H1 (cell line): ENCODE results near the gene ZBED1. TPM values are rescaled to one million over a fixed set of nuclear protein-coding genes. Genes with fewer than 3 reads are reported as not detected.

Experiments
- CTCF ChIA-PET: fragments of 300-600 bp; sonication (Branson Sonifier 250); formaldehyde crosslinking; loops from one replicate; lab custom pipeline; 2021; ENCODE audit not compliant: partially characterized antibody; lab: Charles Lee
- POLR2A ChIA-PET: fragments of 300-600 bp; sonication (Branson Sonifier 250); formaldehyde crosslinking; loops from one replicate; lab custom pipeline; 2021; ENCODE audit warnings: inconsistent platforms; ENCODE audit not compliant: partially characterized antibody; lab: Charles Lee
- DNase-seq, 2 experiments: peaks; one replicate each; pipeline versions ENCODE4 v3.0.0 to v3.0.0-alpha.2; 2010 to 2022; ENCODE audit warnings: low spot score in 2 of 2, low read depth in 1 of 2, mixed read lengths in 1 of 2
- FAIRE-seq: peaks from 2 replicates; lab custom pipeline; 2011; peaks lifted over from hg19 to GRCh38; lab: Jason Lieb, UNC
- H2AFZ ChIP-seq: 2 replicates; pipeline ENCODE4 v1.8.1; 2012; ENCODE audit warnings: low read length, inconsistent platforms
- H2AK5ac ChIP-seq: 2 replicates; pipeline ENCODE4 v1.6.1; 2013; ENCODE audit warnings: low read depth, low read length
- H2BK120ac ChIP-seq: replicated peaks from 2 replicates; pipeline ENCODE3; 2013; ENCODE audit warnings: low read depth, low read length, inconsistent platforms
- H2BK12ac ChIP-seq: 2 replicates; pipeline ENCODE4 v1.6.1; 2013; ENCODE audit warnings: low read depth, low read length
- H2BK15ac ChIP-seq: 2 replicates; pipeline ENCODE4 v1.6.1; 2013; ENCODE audit warnings: low read length
- H2BK20ac ChIP-seq: 2 replicates; pipeline ENCODE4 v1.6.1; 2013; ENCODE audit warnings: low read length
- H2BK5ac ChIP-seq: 2 replicates; pipeline ENCODE4 v1.6.1; 2013; ENCODE audit warnings: low read depth, low read length
- H3K14ac ChIP-seq: 2 replicates; pipeline ENCODE4 v1.6.1; 2013; ENCODE audit warnings: inconsistent platforms; ENCODE audit not compliant: insufficient read length
- H3K18ac ChIP-seq: 2 replicates; pipeline ENCODE4 v1.6.1; 2013; ENCODE audit warnings: low read length; ENCODE audit errors: extremely low read depth
- H3K23ac ChIP-seq: 2 replicates; pipeline ENCODE4 v1.6.1; 2013; ENCODE audit warnings: inconsistent platforms; ENCODE audit not compliant: insufficient read length
- H3K23me2 ChIP-seq: 2 replicates; pipeline ENCODE4 v1.6.1; 2013; ENCODE audit warnings: low read depth, low read length
- H3K27ac ChIP-seq: 2 replicates; pipeline ENCODE4 v1.6.1; 2011; ENCODE audit warnings: low read depth, low read length, inconsistent platforms
- H3K27me3 ChIP-seq, 4 experiments: replicated peaks in 1 of 4; 1 replicate in 1 of 4; 2 replicates in 3 of 4; pipeline versions ENCODE4 v1.6.1 to v1.8.1; 2011 to 2013; ENCODE audit warnings: low read length in 3 of 4, mild to moderate bottlenecking in 3 of 4, inconsistent platforms in 2 of 4, mixed read lengths in 2 of 4, moderate library complexity in 1 of 4; ENCODE audit not compliant: control insufficient read depth in 3 of 4, insufficient read depth in 3 of 4; ENCODE audit errors: extremely low read depth in 1 of 4
- H3K36me3 ChIP-seq, 4 experiments: 2 replicates each; pipeline versions ENCODE4 v1.6.1 to v1.8.1; 2011 to 2013; ENCODE audit warnings: mild to moderate bottlenecking in 4 of 4, low read length in 3 of 4, moderate library complexity in 2 of 4, control low read depth in 1 of 4, inconsistent platforms in 1 of 4; ENCODE audit not compliant: insufficient read depth in 4 of 4, control insufficient read depth in 2 of 4
- H3K4ac ChIP-seq: replicated peaks from 2 replicates; pipeline ENCODE3; 2013; ENCODE audit warnings: low read length, low read depth, mixed read lengths, inconsistent platforms; ENCODE audit not compliant: insufficient read length
- H3K4me1 ChIP-seq, 4 experiments: replicated peaks in 1 of 4; 1 replicate in 1 of 4; 2 replicates in 3 of 4; pipeline versions ENCODE4 v1.6.1 to v1.8.1; 2011 to 2013; ENCODE audit warnings: low read length in 3 of 4, inconsistent platforms in 2 of 4, mixed read lengths in 1 of 4; ENCODE audit not compliant: insufficient read depth in 4 of 4, control insufficient read depth in 3 of 4
- H3K4me2 ChIP-seq, 2 experiments: 2 replicates each; pipeline versions ENCODE4 v1.6.1 to v1.8.1; 2011 to 2013; ENCODE audit warnings: low read depth in 2 of 2, low read length in 2 of 2, control low read depth in 1 of 2, inconsistent platforms in 1 of 2, mild to moderate bottlenecking in 1 of 2; ENCODE audit not compliant: insufficient read depth in 1 of 2
- H3K4me3 ChIP-seq, 4 experiments: fragments of 200-600, 300-600 bp in 1 of 4; sonication (generic), shearing (Covaris generic), sonication (Bioruptor Twin) in 1 of 4; 2 replicates each; pipeline versions ENCODE4 v1.5.1 to v1.8.1; 2011 to 2016; ENCODE audit warnings: low read length in 4 of 4, low read depth in 3 of 4, control low read depth in 2 of 4, inconsistent platforms in 2 of 4, mild to moderate bottlenecking in 2 of 4, mixed read lengths in 1 of 4, moderate library complexity in 1 of 4; ENCODE audit not compliant: insufficient read depth in 2 of 4; ENCODE audit errors: extremely low read depth in 1 of 4
- H3K56ac ChIP-seq: replicated peaks from 2 replicates; pipeline ENCODE3; 2013; ENCODE audit warnings: low read depth, mild to moderate bottlenecking, mixed read lengths, low read length, inconsistent platforms; ENCODE audit not compliant: insufficient read length
- H3K79me1 ChIP-seq: 2 replicates; pipeline ENCODE4 v1.6.1; 2013; ENCODE audit warnings: low read depth, low read length, control low read depth
- H3K79me2 ChIP-seq, 2 experiments: 2 replicates each; pipeline versions ENCODE4 v1.6.1 to v1.8.1; 2012 to 2013; ENCODE audit warnings: low read length in 2 of 2, mild to moderate bottlenecking in 2 of 2, inconsistent platforms in 1 of 2; ENCODE audit not compliant: insufficient read depth in 2 of 2, control insufficient read depth in 1 of 2
- H3K9ac ChIP-seq, 4 experiments: replicated peaks in 1 of 4; 1 replicate in 1 of 4; 2 replicates in 3 of 4; pipeline versions ENCODE4 v1.6.1 to v1.8.1; 2011 to 2013; ENCODE audit warnings: low read depth in 3 of 4, low read length in 3 of 4, control low read depth in 2 of 4, mild to moderate bottlenecking in 2 of 4, moderate library complexity in 2 of 4, inconsistent platforms in 1 of 4; ENCODE audit errors: extremely low read depth in 1 of 4
- H3K9me3 ChIP-seq, 2 experiments: 2 replicates each; pipeline versions ENCODE4 v1.6.1 to v1.8.1; 2012 to 2013; ENCODE audit warnings: mild to moderate bottlenecking in 2 of 2, moderate library complexity in 2 of 2, control low read depth in 1 of 2, inconsistent platforms in 1 of 2, low read depth in 1 of 2, low read length in 1 of 2, mixed read lengths in 1 of 2; ENCODE audit not compliant: insufficient read depth in 2 of 2
- H4K20me1 ChIP-seq, 2 experiments: replicated peaks in 1 of 2; 2 replicates each; pipeline versions ENCODE3 to v1.8.1; 2011 to 2013; ENCODE audit warnings: inconsistent platforms in 2 of 2, low read length in 2 of 2, mild to moderate bottlenecking in 1 of 2; ENCODE audit not compliant: insufficient read depth in 2 of 2, control insufficient read depth in 1 of 2
- H4K5ac ChIP-seq: 2 replicates; pipeline ENCODE4 v1.6.1; 2013; ENCODE audit warnings: low read length, low read depth, mixed read lengths, inconsistent platforms; ENCODE audit not compliant: insufficient read length
- H4K8ac ChIP-seq: 2 replicates; pipeline ENCODE4 v1.8.0; 2013; ENCODE audit warnings: mild to moderate bottlenecking, moderate library complexity, low read length, inconsistent platforms; ENCODE audit not compliant: insufficient read depth; ENCODE audit errors: extremely low read depth
- H4K91ac ChIP-seq: replicated peaks from 2 replicates; pipeline ENCODE3; 2013; ENCODE audit warnings: low read length, mixed read lengths, inconsistent platforms; ENCODE audit not compliant: insufficient read length
- BCL11A ChIP-seq, 2 experiments: IDR thresholded peaks; one replicate each; pipeline ENCODE4 v1.6.1; 2011; ENCODE audit warnings: low read depth in 2 of 2, low read length in 2 of 2, mild to moderate bottlenecking in 2 of 2
- BRCA1 ChIP-seq: IDR thresholded peaks from 2 replicates; pipeline ENCODE4 v1.6.1; 2012; ENCODE audit warnings: low read depth, low read length, improper control_type of control experiment
- CREB1 ChIP-seq: IDR thresholded peaks from 2 replicates; pipeline ENCODE4 v1.6.1; 2012; ENCODE audit warnings: inconsistent platforms
- FOSL1 ChIP-seq: IDR thresholded peaks from 2 replicates; pipeline ENCODE4 v1.6.1; 2011; ENCODE audit warnings: mild to moderate bottlenecking, low read depth, low read length, moderate library complexity; ENCODE audit not compliant: insufficient read depth
- GTF2F1 ChIP-seq: IDR thresholded peaks from 2 replicates; pipeline ENCODE4 v1.6.1; 2012; ENCODE audit warnings: low read depth, low read length, improper control_type of control experiment, borderline replicate concordance
- HDAC6 ChIP-seq: IDR thresholded peaks from one replicate; pipeline ENCODE4 v1.7.1; 2012; ENCODE audit warnings: low read depth, mild to moderate bottlenecking, inconsistent platforms, low read length, moderate library complexity
- KDM1A ChIP-seq: fragments of 200-600, 300-600 bp; sonication (generic); IDR thresholded peaks from 2 replicates; pipeline ENCODE4 v1.7.1; 2016; ENCODE audit warnings: mild to moderate bottlenecking, low read length, borderline replicate concordance
- KDM5A ChIP-seq: fragments of 200-600 bp; IDR thresholded peaks from 2 replicates; pipeline ENCODE4 v1.7.1; 2012; ENCODE audit warnings: mild to moderate bottlenecking, low read length, inconsistent platforms, mixed read lengths
- NRF1 ChIP-seq: IDR thresholded peaks from 2 replicates; pipeline ENCODE4 v1.6.1; 2011; ENCODE audit warnings: mild to moderate bottlenecking, low read depth, low read length, improper control_type of control experiment
- YY1 ChIP-seq: IDR thresholded peaks from 2 replicates; pipeline ENCODE4 v1.6.1; 2011; ENCODE audit warnings: low read depth, mild to moderate bottlenecking, low read length
- WGBS, 2 experiments: shearing (Covaris generic) in 1 of 2; methylation state at CpG; one replicate each; pipeline versions ENCODE4 v1.1.6 to v1.1.7; 2013 to 2015; ENCODE audit warnings: low lambda C conversion rate in 2 of 2, mixed read lengths in 2 of 2, inconsistent platforms in 1 of 2, low coverage in 1 of 2, missing lambda C conversion rate in 1 of 2; ENCODE audit not compliant: insufficient replicate concordance in 2 of 2, insufficient coverage in 1 of 2, insufficient read length in 1 of 2; ENCODE audit errors: extremely low coverage in 1 of 2, missing lambda C conversion rate in 1 of 2; 5-methylcytosine and 5-hydroxymethylcytosine counted together
- polyA plus RNA-seq, 7 experiments: library from polyadenylated mRNA; depleted of rRNA in 3 of 7; stranded (reverse) in 5 of 7; unstranded in 2 of 7; fragments of >200 nt in 5 of 7; fragments of 200-250 nt in 2 of 7; gene quantifications; 1 replicate in 5 of 7; 2 replicates in 1 of 7; 4 replicates in 1 of 7; pipeline versions ENCODE4 v1.2.1 to v1.2.3, GENCODE V29; 2011 to 2013; ENCODE audit warnings: missing spikeins in 2 of 7, mixed read lengths in 2 of 7
- total RNA-seq: library from RNA; stranded (reverse); fragmentation: NEBNext Ultra II Directional; extraction: Animal tissue kit (Norgen Biotek cat#: 25700); gene quantifications from 2 replicates; pipeline ENCODE4 v1.2.1, GENCODE V29; 2021
- TF ChIP-seq, protein P1 (sequence below): IDR thresholded peaks from 2 replicates; pipeline ENCODE4 v1.6.1; 2012; ENCODE audit warnings: low read length, inconsistent platforms

ZBED1 gene
- total and polyA plus RNA-seq, 2 of the 8 experiments (the other 6 are each of a cell fraction or from before 2014, with no cell fraction given) = 28.5 to 45.8 TPM

DNA sequence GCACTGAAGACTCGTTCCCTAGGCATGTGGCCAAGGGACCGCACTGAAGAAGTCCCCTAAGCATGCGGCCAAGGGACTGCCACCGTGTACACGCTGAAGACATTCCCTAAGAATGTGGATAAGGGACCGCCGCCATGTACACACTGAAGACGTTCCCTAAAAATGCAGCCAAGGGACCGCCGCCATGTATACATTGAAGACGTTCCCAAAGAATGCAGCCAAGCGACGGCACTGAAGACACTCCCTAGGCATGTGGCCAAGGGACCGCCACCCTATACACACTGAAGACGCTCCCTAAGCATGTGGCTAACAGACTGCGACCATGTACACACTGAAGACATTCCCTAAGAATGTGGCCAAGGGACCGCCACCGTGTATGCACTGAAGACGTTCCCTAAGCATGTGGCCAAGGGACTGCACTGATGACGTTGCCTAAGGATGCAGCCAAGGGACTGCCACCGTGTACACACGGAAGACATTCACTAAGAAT is 31.5 kb downstream of the ZBED1 start:
- Histone ChIP-seq H3K27me3 (no peaks in the 10 kb centered on the region; a peak in 1 of 7 replicates), H3K23me2 (no peaks in the 10 kb centered on the region), H4K20me1 (peaks cover 0 to 1% of the 10 kb centered on the region in 2 experiments), H3K9ac (no peak overlapping the region), H4K8ac (no peak overlapping the region; the same call in 1 of the 2 replicates), H3K4me2 (no peak overlapping the region), H3K79me2 (peaks cover 9 to 84% of the 10 kb centered on the region in 2 experiments), H3K27ac (no peak overlapping the region), H3K4me1 (peaks cover 0 to 3% (median 0%) of the 10 kb centered on the region in 4 experiments; a peak in 2 of 7 replicates), H2BK15ac (no peak overlapping the region), H3K36me3 (peaks cover 0 to 28% (median 11%) of the 10 kb centered on the region in 4 experiments; a peak in 4 of 8 replicates), H2BK120ac (no peak overlapping the region), H3K4me3 (no peak overlapping the region), H2AK5ac (peak overlapping the region; percentile 75; the same call in 1 of the 2 replicates), H4K91ac (no peak overlapping the region), H3K18ac (no peak overlapping the region), H3K9me3 (peaks cover 41 to 49% of the 10 kb centered on the region in 2 experiments), H3K56ac (no peak overlapping the region), H2AFZ (no peak overlapping the region), H2BK5ac (no peak overlapping the region), H3K14ac (no peak overlapping the region), H3K4ac (no peak overlapping the region), H3K79me1 (peaks cover 18% of the 10 kb centered on the region), H2BK20ac (no peak overlapping the region), H2BK12ac (no peak overlapping the region; the same call in 1 of the 2 replicates), H3K23ac (no peak overlapping the region), H4K5ac (no peak overlapping the region)
- ChIA-PET POLR2A (no interaction called here), CTCF (no interaction called here)
- 91% methylated on average over 21 of the region's 22 CpGs; no CpG with 5 or more reads in 1 of the 2 experiments for WGBS, 2 experiments
- no peak for FAIRE-seq
- no peak for DNase-seq
- TF ChIP-seq BRCA1 (no peak), FOSL1 (no peak), YY1 (no peak), KDM5A (no peak), CREB1 (no peak), BCL11A (IDR thresholded peaks at IDR 0.05; ENCODE audit: low read depth in 2 of 2, low read length in 2 of 2) (no peak), GTF2F1 (no peak), HDAC6 (no peak), KDM1A (no peak), NRF1 (no peak)
- TF ChIP-seq, protein P1, sequence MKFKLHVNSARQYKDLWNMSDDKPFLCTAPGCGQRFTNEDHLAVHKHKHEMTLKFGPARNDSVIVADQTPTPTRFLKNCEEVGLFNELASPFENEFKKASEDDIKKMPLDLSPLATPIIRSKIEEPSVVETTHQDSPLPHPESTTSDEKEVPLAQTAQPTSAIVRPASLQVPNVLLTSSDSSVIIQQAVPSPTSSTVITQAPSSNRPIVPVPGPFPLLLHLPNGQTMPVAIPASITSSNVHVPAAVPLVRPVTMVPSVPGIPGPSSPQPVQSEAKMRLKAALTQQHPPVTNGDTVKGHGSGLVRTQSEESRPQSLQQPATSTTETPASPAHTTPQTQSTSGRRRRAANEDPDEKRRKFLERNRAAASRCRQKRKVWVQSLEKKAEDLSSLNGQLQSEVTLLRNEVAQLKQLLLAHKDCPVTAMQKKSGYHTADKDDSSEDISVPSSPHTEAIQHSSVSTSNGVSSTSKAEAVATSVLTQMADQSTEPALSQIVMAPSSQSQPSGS = no peak
